Measurements from ENCODE around the gene ADCY7.

GRCh38 chr16:50275098-50275415 lies 8.7 kb downstream of the ADCY7 start:
- TF ChIP-seq, protein P1, sequence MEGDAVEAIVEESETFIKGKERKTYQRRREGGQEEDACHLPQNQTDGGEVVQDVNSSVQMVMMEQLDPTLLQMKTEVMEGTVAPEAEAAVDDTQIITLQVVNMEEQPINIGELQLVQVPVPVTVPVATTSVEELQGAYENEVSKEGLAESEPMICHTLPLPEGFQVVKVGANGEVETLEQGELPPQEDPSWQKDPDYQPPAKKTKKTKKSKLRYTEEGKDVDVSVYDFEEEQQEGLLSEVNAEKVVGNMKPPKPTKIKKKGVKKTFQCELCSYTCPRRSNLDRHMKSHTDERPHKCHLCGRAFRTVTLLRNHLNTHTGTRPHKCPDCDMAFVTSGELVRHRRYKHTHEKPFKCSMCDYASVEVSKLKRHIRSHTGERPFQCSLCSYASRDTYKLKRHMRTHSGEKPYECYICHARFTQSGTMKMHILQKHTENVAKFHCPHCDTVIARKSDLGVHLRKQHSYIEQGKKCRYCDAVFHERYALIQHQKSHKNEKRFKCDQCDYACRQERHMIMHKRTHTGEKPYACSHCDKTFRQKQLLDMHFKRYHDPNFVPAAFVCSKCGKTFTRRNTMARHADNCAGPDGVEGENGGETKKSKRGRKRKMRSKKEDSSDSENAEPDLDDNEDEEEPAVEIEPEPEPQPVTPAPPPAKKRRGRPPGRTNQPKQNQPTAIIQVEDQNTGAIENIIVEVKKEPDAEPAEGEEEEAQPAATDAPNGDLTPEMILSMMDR (IDR thresholded peaks at IDR 0.05; ENCODE audit: poor library complexity): no peak
- no peak for TF ChIP-seq EZH2 (IDR thresholded peaks at IDR 0.05; ENCODE audit: borderline replicate concordance)
